COR-L47 (cell line): ENCODE data around the gene YY1AP1.
A peak's percentile ranks its signal among the peaks of the same experiment; 100 is the strongest.
"Not testable (repeated sequence)": the region's sequence is repeated elsewhere in the genome, so short reads cannot be mapped to it uniquely, and the experiment has no call there.

Experiments
- DNase-seq: peaks from one replicate; lab custom pipeline; 2025; lab: John Stamatoyannopoulos, UW

The YY1AP1 gene

GRCh38 chr1:155695608-155696007, 7.0 kb upstream of the YY1AP1 start:
- no peak for DNase-seq

DNA sequence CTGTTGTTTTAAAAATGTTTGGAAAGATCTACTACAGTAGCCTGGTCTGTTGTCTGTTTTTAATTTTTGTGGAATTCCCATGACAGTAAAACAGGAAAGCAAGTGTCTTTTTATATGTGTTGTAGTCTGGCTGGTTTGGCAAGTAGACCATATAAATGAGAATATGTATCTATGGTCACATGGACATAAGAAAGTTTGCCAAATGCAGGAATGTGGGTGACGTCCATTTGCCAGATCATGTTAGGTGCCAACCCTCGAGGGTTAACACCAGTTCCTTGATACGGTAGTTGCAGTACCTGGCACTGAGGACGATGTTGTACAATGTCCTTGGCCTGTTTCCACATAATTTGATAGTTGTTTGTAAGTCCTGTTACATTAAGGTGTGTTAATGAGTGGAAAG, 6.5 kb upstream of the YY1AP1 start:
- no peak for DNase-seq

DNA sequence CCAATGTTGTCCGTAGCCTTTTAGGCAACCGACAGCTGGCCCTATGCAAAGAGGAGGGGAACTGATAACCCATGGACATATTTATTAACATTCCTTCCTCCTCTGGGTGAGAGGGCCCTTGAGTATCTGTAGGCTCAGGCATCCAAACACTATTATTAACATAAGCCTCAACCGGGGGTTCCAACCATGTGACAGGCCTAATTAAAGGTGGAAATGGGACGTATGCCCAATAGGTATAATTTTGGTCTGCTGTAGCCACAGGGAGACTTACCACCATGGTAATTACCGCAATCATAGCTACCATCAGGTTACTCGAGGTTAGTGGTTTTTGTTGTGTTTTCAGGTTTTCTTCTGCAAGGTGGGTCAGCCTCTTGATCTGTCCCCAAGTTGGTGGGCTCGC, 5.6 kb upstream of the YY1AP1 start:
- DNase-seq: peak; percentile 40

- DNase-seq: no peak
Observed at GRCh38 chr1:155691992-155692528, 3.5 kb upstream of the YY1AP1 start.

- DNase-seq: not testable (repeated sequence)
Observed at GRCh38 chr1:155689081-155689607, 570 bp upstream of the YY1AP1 start, which contains the start of gene DAP3. Gene DAP3 (plus strand): TSS chr1:155689091. CDS start chr1:155709780, 20,689 bp downstream.

DNA sequence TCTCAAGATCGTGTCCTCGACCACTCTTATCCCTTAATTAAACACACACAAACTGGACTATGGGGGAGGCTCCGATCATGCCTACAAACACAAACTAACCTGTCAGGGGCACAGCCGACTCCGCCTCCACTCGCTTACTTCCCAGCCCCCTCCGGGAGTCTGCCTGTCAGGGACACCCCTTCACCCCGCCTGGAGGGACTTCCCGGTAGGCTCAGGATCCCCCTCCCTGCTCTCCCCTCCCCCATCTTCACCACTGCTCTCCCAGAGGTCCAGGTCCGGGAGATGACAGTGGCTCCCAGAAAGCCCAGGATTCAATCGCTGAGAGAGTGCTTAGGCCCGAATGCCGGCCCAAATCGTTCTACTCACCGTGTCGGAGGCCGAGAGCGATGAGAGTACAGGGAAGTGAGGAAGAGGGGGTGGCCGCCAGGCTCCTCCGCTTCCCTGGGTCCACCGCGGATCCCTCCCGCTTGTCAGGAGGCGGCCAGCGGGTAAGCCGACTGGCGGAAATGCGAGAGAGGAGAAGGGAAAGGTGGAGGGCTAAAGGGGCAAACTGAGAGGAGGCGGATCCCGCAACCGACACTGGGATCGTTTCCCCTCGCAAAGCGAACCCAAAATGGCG, 760 bp downstream of the YY1AP1 start:
- not testable (repeated sequence) for DNase-seq

- no peak for DNase-seq
Observed at GRCh38 chr1:155681776-155682175, 6.8 kb downstream of the YY1AP1 start.

GRCh38 chr1:155680531-155680930, 8.0 kb downstream of the YY1AP1 start:
- no peak for DNase-seq

- DNase-seq: not testable (repeated sequence)
Observed at GRCh38 chr1:155678992-155679391, 9.6 kb downstream of the YY1AP1 start.

GRCh38 chr1:155678027-155678426, 10.5 kb downstream of the YY1AP1 start:
- no peak for DNase-seq

GRCh38 chr1:155673003-155673402, 15.6 kb downstream of the YY1AP1 start:
- no peak for DNase-seq

GRCh38 chr1:155671750-155672149, 16.8 kb downstream of the YY1AP1 start:
- DNase-seq: no peak

- DNase-seq: no peak
Observed at GRCh38 chr1:155669233-155670162, 19.1 kb downstream of the YY1AP1 start.

DNA sequence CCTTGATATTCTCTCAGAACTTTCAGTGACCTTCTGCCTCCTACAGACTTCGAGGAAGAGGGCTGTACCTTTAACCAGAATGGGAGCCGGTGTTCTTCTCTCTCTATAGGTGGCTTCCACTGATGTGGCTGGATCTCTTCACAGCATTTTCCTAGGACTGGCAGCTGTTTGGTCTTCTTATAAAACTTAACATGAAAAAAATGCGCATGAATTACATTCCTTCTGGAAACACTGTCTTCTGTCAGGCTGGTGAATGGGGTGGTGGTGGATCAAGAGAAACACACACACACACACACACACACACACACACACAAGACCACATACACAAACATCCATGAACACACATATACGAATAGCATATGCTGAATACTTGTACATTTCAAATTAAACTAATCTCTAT, 27.3 kb downstream of the YY1AP1 start:
- not testable (repeated sequence) for DNase-seq

DNA sequence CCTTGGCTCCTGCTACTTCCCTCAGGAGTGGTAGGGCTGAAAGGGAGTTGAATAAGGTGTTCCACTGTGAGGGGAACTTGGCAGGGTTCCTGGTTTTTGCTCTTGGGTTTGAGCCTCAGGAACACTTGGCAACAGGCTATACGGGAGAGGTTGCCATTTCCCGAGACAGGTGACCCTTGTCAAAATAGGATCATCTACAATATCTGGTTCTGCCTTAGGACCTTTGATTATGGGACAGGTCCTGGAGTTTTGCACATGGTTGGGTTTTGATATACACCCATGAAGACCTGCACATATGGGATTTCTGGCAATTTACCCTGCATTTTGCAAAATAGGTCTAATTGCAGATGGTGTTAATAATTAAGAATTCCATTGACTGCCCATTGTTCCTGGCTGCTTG, 31.1 kb downstream of the YY1AP1 start:
- DNase-seq: no peak

GRCh38 chr1:155652951-155653350, 35.6 kb downstream of the YY1AP1 start:
- DNase-seq: no peak

DNA sequence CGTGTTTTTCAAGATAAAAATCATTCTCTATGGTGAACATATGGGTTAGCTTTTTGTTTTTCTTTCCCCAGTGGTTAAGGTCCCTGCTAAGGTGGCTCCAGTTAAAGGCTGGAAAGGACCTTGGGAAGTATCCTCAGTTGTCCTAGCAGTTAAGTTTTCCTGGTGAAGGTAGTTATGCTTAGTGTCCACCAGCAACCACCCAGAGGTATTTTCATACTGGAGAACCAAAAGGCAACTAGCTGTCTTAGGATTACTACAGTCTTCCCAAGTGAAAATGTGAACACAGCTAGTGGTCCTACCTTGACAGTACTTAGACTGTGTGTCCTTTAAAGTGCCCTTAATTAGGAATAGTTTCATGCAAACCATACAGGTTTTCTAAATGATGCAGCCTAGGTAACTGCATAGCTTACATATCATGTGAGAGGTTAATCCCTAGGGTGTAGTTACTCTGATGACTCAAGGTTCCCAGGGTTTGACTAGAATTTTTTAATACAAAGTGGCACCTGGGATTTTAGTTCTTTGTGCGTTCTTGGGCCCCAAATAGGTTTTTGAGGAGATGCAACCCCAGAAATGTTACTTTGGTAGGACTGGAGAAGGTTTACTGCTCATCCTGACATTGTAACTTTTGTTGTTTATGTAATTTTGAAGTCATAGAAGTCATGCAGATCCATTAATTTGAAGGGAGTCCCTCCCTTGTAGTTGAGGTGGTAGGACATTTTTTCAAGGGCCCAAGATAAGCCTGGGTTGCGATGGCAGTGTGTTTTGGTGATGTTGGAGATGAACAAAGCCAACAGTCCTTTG, 36.5 kb downstream of the YY1AP1 start:
- no peak for DNase-seq

DNA sequence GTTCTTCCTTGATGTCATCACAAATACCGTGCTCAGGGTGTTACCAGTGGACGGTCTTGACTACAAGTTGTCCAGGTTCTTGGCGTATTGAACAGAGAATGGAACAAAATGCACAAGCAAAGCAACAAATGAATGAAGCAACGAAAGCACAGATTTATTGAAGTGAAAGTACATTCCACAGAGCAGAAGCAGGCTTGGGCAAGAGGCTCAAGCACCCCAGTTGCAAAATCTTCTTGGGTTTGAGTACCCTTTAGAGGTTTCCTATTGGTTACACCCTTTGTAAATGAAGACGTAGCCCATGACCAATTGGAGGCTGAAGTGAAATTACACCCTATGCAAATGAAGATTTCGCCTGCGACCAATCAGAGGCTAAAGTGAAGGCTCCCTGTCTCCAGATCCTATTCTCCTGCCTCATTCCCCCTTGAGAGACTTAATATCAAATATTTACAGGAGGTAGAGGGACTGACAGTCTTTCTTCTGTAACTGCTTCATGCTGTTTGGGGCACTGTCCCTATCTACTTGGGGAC, 38.3 kb downstream of the YY1AP1 start:
- DNase-seq: no peak

GRCh38 chr1:155649676-155650075, 38.9 kb downstream of the YY1AP1 start:
- no peak for DNase-seq

GRCh38 chr1:155648207-155649147, 40.1 kb downstream of the YY1AP1 start:
- no peak for DNase-seq
